ENCODE results near the gene OSCP1. TPM values are rescaled to one million over a fixed set of nuclear protein-coding genes. Genes with fewer than 3 reads are reported as not detected.

Gene OSCP1
- total RNA-seq, 1 donor from 2014 or later, result 21.0 TPM

DNA sequence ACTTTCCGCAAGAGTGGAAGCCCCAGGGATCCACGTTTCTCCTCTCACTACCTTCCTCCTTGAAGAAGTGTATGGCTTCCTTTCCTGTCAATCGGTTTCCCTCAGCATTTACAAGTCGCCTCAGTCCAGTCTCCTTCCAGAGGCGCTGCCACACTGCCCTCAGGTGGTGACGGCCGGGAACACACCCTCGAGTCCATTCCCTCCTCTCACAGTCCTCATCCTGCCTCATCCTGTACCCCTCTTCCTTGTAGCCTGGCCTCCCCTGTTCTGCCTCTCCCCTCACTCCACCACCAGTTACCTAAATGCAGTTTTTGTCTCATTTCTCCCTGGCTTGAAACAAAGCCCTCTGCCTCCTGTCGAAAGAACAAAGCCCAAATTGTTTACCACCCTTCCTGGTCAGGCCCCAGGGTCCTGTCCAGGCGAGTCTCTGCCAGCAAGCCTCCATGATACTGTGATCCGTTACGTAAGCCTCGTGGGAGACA, 29.4 kb downstream of the OSCP1 start:
- H3K4me1 Mint-ChIP-seq (ENCODE audit: low read depth), result no peaks in the 10 kb centered on the region
- H3K27me3 Mint-ChIP-seq, result no peaks in the 10 kb centered on the region
- H3K36me3 Mint-ChIP-seq (ENCODE audit: insufficient read depth), result peaks cover 10% of the 10 kb centered on the region
- TF ChIP-seq, protein P1, sequence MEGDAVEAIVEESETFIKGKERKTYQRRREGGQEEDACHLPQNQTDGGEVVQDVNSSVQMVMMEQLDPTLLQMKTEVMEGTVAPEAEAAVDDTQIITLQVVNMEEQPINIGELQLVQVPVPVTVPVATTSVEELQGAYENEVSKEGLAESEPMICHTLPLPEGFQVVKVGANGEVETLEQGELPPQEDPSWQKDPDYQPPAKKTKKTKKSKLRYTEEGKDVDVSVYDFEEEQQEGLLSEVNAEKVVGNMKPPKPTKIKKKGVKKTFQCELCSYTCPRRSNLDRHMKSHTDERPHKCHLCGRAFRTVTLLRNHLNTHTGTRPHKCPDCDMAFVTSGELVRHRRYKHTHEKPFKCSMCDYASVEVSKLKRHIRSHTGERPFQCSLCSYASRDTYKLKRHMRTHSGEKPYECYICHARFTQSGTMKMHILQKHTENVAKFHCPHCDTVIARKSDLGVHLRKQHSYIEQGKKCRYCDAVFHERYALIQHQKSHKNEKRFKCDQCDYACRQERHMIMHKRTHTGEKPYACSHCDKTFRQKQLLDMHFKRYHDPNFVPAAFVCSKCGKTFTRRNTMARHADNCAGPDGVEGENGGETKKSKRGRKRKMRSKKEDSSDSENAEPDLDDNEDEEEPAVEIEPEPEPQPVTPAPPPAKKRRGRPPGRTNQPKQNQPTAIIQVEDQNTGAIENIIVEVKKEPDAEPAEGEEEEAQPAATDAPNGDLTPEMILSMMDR (IDR thresholded peaks at IDR 0.05; ENCODE audit: unreplicated experiment), result peak; percentile 89
- no peak overlapping the region for H3K27ac Mint-ChIP-seq
- peak; percentile 82 for DNase-seq (ENCODE audit: low spot score, unreplicated experiment)
- no peak overlapping the region for H3K4me3 Mint-ChIP-seq (ENCODE audit: low read depth)
- no peaks in the 10 kb centered on the region for H3K9me3 Mint-ChIP-seq (ENCODE audit: low read depth)

DNA sequence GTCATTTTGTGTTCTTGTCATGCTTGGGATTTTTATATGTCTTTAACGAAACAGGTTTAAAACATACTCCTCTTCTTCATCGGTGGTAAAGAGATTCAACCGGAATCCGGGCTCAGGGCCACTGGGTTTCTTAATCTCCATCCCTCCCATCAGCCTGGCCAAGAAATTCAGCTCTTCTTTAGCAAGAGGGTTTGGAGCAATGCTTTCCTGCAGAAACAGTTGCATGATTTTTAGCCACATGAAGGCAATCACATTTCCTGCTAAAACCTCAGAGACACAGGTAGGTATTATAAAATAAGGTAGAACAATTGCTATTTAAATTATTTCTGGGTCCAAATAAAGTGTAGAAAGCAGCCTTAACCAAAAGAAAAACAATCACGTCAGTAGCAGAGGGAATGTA, 29.8 kb downstream of the OSCP1 start:
- DNase-seq (ENCODE audit: low spot score, unreplicated experiment), result no peak
- no peaks in the 10 kb centered on the region for H3K27me3 Mint-ChIP-seq
- no peak overlapping the region for H3K27ac Mint-ChIP-seq
- no peak overlapping the region for H3K4me3 Mint-ChIP-seq (ENCODE audit: low read depth)
- no peaks in the 10 kb centered on the region for H3K9me3 Mint-ChIP-seq (ENCODE audit: low read depth)
- TF ChIP-seq, protein P1 (IDR thresholded peaks at IDR 0.05; ENCODE audit: unreplicated experiment), result no peak
- no peaks in the 10 kb centered on the region for H3K4me1 Mint-ChIP-seq (ENCODE audit: low read depth)
- peaks cover 7% of the 10 kb centered on the region for H3K36me3 Mint-ChIP-seq (ENCODE audit: insufficient read depth)

DNA sequence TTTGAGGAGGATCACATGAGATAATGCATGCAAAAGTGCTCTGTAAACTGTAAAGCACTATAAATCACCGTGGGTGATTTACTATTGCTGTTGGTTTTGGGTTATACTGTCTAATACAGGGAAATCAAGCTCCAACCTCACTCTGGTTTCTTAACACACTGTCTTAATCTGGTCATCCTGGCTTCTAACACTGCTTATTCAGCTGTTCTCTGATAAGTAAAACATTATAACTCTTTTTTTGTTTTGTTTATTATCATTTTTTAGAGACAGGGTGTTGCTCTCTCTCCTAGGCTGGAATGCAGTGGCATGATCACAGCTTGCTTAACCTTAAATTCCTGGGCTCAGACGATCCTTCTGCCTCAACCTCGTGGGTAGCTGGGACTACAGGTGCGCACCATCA, 30.7 kb downstream of the OSCP1 start:
- Mint-ChIP-seq H3K4me3 (ENCODE audit: low read depth) (no peak overlapping the region), H3K27ac (no peak overlapping the region), H3K9me3 (ENCODE audit: low read depth) (no peaks in the 10 kb centered on the region), H3K4me1 (ENCODE audit: low read depth) (no peaks in the 10 kb centered on the region), H3K27me3 (no peaks in the 10 kb centered on the region), H3K36me3 (ENCODE audit: insufficient read depth) (peaks cover 7% of the 10 kb centered on the region)
- TF ChIP-seq, protein P1 (IDR thresholded peaks at IDR 0.05; ENCODE audit: unreplicated experiment), result no peak
- DNase-seq (ENCODE audit: low spot score, unreplicated experiment), result no peak

DNA sequence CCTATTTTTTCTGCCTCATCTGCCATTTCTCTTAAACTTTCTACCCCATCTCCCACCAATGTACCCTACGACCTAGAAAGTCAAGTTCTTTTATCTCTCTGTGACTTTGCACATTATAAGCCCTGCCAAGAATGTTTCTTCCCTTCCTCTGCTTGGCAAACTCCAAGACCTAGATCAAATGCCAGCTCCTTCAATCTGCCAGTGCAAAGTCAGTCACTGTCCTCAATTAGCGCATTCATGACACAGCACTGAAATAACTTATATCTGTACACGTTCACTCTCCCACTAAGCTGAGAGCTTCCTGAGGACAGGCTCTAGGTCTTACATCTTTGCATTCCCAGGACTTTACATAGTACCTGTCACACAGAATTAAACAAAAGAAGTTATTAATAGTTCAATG, 31.1 kb downstream of the OSCP1 start:
- no peaks in the 10 kb centered on the region for H3K9me3 Mint-ChIP-seq (ENCODE audit: low read depth)
- peaks cover 7% of the 10 kb centered on the region for H3K36me3 Mint-ChIP-seq (ENCODE audit: insufficient read depth)
- H3K4me1 Mint-ChIP-seq (ENCODE audit: low read depth), result no peaks in the 10 kb centered on the region
- no peaks in the 10 kb centered on the region for H3K27me3 Mint-ChIP-seq
- H3K4me3 Mint-ChIP-seq (ENCODE audit: low read depth), result no peak overlapping the region
- H3K27ac Mint-ChIP-seq, result no peak overlapping the region
- TF ChIP-seq, protein P1 (IDR thresholded peaks at IDR 0.05; ENCODE audit: unreplicated experiment), result no peak
- no peak for DNase-seq (ENCODE audit: low spot score, unreplicated experiment)

DNA sequence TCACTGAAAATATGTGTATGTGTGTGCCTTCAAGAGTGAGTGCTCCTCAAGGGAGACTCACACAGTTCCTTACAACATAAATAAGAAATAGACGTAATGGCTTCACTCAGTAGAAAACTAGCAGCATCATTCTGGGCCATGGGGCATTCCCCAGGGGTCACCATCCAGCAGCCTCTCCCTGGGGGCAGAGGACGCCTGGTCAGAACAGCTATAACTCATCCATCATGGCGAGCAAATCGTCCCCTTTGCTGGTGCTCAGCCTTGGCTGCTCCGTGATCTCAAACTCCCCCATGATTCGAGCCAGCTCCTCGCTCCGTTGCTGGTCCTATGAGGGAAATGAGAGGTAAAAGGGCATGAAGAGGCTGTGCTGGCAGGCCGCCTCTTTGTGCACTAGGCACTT, 32.3 kb downstream of the OSCP1 start:
- no peak for DNase-seq (ENCODE audit: low spot score, unreplicated experiment)
- no peaks in the 10 kb centered on the region for H3K4me1 Mint-ChIP-seq (ENCODE audit: low read depth)
- H3K9me3 Mint-ChIP-seq (ENCODE audit: low read depth), result no peaks in the 10 kb centered on the region
- no peak overlapping the region for H3K4me3 Mint-ChIP-seq (ENCODE audit: low read depth)
- H3K27ac Mint-ChIP-seq, result no peak overlapping the region
- no peaks in the 10 kb centered on the region for H3K27me3 Mint-ChIP-seq
- peaks cover 9% of the 10 kb centered on the region for H3K36me3 Mint-ChIP-seq (ENCODE audit: insufficient read depth)
- TF ChIP-seq, protein P1 (IDR thresholded peaks at IDR 0.05; ENCODE audit: unreplicated experiment), result no peak

Data from progenitor cell of endocrine pancreas (in vitro differentiated cells).